UCSD-AML1 (cell line): ENCODE results near the gene ANAPC5.
"Not testable (repeated sequence)": the region's sequence is repeated elsewhere in the genome, so short reads cannot be mapped to it uniquely, and the experiment has no call there.

ENCODE experiments used
- DNase-seq: peaks from one replicate; lab custom pipeline; 2025; ENCODE audit not compliant: unreplicated experiment; lab: John Stamatoyannopoulos, UW

Gene ANAPC5

GRCh38 chr12:121323908-121324307 lies 28.3 kb downstream of the ANAPC5 start:
- DNase-seq = no peak

GRCh38 chr12:121318121-121318520 lies 34.1 kb downstream of the ANAPC5 start:
- DNase-seq = no peak

- DNase-seq = no peak
Measured at GRCh38 chr12:121314431-121314830, 37.8 kb downstream of the ANAPC5 start.

- DNase-seq = not testable (repeated sequence)
Measured at GRCh38 chr12:121310231-121310630, 42.0 kb downstream of the ANAPC5 start.

GRCh38 chr12:121307397-121307796 lies 44.8 kb downstream of the ANAPC5 start:
- DNase-seq = not testable (repeated sequence)

- DNase-seq = no peak
Measured at GRCh38 chr12:121304306-121304705, 47.9 kb downstream of the ANAPC5 start.

GRCh38 chr12:121301876-121302275 lies 50.3 kb downstream of the ANAPC5 start:
- DNase-seq = no peak

- no peak for DNase-seq
Measured at GRCh38 chr12:121300083-121300819, 52.0 kb downstream of the ANAPC5 start.

GRCh38 chr12:121299662-121300061 lies 52.5 kb downstream of the ANAPC5 start:
- DNase-seq = no peak

GRCh38 chr12:121298411-121298810 lies 53.8 kb downstream of the ANAPC5 start:
- DNase-seq = not testable (repeated sequence)

- DNase-seq = no peak
Measured at GRCh38 chr12:121297435-121297991, 54.7 kb downstream of the ANAPC5 start.

GRCh38 chr12:121296618-121297434 lies 55.4 kb downstream of the ANAPC5 start, which contains the start of gene CAMKK2:
Gene CAMKK2 (minus strand): TSS chr12:121296709. CDS start chr12:121274526, 22,183 bp downstream.
- peak; percentile 88 for DNase-seq

GRCh38 chr12:121295746-121296617 lies 56.2 kb downstream of the ANAPC5 start:
- peak; percentile 57 for DNase-seq

- DNase-seq = peak; percentile 44
Measured at GRCh38 chr12:121295116-121295745, 57.0 kb downstream of the ANAPC5 start.

GRCh38 chr12:121294151-121294889 lies 57.9 kb downstream of the ANAPC5 start:
- no peak for DNase-seq

GRCh38 chr12:121293603-121294002 lies 58.6 kb downstream of the ANAPC5 start:
- DNase-seq = no peak

- no peak for DNase-seq
Measured at GRCh38 chr12:121290410-121290809, 61.8 kb downstream of the ANAPC5 start.

GRCh38 chr12:121289962-121290361 lies 62.2 kb downstream of the ANAPC5 start:
- no peak for DNase-seq

- DNase-seq = no peak
Measured at GRCh38 chr12:121288986-121289385, 63.2 kb downstream of the ANAPC5 start.
